Measurements from ENCODE around the gene MRPL12.

The MRPL12 gene

DNA sequence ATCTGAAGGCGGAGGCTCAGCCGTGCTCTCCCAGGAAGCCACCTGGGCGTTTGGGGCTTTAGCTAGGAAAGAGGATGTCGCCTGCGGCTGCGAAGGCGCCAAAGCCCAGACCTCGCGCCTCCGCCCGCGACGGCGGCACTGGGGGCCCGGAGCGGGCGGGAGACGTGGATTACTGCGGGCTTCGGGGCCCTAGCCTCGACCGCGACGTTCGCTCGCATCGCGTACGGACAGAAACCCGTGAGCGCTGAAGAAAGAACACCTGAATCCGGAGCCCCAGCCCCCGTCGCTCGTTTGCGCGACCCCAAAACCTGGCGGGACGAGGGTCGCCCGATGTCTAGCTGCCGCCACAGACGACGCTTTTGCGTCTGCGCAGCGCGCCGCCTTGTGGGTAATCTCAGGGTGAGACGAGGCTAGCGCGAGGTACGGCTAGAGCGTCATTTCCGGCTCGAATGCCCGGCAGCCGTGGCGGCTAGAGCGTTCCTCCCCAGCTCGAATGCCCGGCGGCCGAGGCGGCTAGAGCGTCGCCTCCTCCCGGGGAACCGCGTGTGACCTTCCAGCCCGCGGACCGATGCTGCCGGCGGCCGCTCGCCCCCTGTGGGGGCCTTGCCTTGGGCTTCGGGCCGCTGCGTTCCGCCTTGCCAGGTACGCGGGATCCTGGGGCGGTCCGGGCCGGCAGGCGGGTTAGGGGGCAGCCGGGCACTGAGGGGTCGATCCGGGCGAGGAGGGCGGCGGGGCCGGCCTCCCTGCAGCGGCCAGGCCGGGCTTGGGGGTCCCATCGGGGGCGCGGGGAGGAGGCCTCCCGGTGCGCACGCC, at the start of gene MRPL12:
MRPL12 (plus strand) TSS at position 434 of the 813 bp plus-strand sequence; CDS start at position 569, 135 bp downstream.
- Mint-ChIP-seq H3K27me3 (no peaks in the 10 kb centered on the region), H3K4me3 (peak within 1 kb of the TSS; percentile 87), H3K4me1 (peaks cover 40% of the 10 kb centered on the region), H3K27ac (peak within 1 kb of the TSS; percentile 93), H3K36me3 (peaks cover 44% of the 10 kb centered on the region), H3K9me3 (no peaks in the 10 kb centered on the region)
- peak; percentile 95 for ATAC-seq

DNA sequence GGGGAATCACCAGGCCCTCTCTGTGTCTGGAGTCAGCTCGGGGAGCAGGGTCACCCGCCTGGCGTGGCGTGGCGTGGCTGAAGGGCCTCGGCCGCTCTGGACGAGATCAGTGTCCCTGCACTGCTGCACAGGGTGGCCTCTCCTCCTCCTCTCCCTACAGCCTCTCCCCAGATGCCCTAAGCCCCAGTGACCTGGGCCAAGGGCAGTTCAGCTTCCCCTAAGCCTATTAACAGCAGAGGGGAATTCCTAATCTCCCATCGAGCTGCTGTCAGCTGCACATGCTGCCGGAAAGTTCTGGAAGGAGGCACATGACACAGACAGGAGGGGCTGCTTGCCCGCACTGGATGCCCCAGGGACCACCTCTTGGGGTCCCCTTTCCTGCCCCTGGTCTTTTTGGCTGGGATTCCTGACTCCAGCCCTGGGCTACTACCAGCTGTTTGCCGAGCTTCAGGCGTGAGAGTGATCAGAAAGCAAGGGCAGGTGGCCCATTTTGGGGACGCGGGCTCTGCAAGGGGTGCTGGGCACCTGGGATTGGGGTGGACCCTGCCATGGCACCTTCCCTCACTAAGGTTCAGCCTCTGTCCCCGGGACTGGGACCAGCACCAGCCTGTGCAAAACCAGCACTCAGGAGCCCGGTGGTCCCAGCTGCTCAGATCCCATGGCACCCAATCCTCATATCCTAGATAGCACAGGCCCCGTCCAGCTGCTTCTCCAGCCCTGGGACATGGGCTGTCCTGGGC, 47.6 kb upstream of the MRPL12 start:
- ATAC-seq: no peak
- Mint-ChIP-seq H3K27ac (no peak overlapping the region), H3K36me3 (no peaks in the 10 kb centered on the region), H3K4me3 (no peak overlapping the region), H3K27me3 (peaks cover 40% of the 10 kb centered on the region), H3K4me1 (peaks cover 10% of the 10 kb centered on the region), H3K9me3 (no peaks in the 10 kb centered on the region)

DNA sequence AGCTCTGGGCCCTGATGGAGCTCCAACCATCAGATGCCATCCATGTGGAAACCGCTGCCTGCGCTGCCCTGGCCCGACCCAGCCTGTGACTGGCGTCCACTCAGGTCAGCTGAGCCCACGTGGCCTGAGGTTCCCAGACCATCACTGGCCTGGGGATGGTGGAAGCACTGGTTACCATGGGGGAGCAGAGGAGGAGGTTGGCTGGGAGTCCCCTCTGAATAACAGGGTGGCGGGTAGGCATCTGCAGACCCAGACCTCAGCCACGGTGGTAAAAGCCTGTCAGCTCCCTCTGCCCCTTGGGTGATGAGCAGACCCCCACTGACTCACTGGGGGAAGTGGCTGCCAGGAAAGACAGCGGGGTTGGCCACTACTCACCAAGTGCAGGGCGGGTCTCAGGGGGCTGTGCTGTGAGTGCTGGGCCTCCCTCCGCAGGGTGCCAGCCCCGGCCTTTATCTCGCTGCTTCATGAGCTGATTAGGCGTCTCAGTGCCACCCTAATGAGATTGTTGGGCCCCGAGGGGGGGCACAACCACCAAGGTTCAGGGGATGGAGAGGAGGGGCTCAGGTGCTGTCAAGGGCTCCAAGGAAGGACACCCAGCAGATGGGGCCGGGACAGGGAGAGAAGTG, 46.9 kb upstream of the MRPL12 start, which contains the start of gene PDE6G:
PDE6G (minus strand) TSS at position 425 of the 626 bp plus-strand sequence. CDS start 3,237 bp downstream, outside the sequence.
- Mint-ChIP-seq H3K9me3 (no peaks in the 10 kb centered on the region), H3K4me3 (no peak within 1 kb of the TSS), H3K4me1 (peaks cover 10% of the 10 kb centered on the region), H3K27ac (no peak within 1 kb of the TSS), H3K36me3 (no peaks in the 10 kb centered on the region), H3K27me3 (peaks cover 40% of the 10 kb centered on the region)
- no peak for ATAC-seq

DNA sequence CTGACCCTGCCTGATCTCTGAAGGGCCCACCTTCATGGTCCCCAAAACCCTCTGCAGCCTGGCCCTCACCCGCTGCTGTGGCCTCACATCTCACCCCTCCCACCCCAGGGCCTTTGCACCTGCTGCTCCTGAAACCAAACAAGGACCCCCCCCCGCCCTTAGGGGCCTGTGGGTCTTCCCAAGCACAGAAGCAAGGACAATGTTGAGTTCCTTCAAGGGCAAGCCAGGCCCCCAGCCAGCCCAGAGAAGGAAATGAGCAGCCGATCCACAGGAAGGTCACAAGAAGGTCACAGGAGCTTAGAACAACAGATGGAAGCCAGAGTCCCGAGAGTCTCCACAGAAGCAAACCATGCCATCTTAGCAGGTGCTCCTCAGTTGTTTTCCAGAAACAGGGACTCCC, 46.3 kb upstream of the MRPL12 start:
- ATAC-seq: no peak
- Mint-ChIP-seq H3K36me3 (no peaks in the 10 kb centered on the region), H3K27me3 (peaks cover 35% of the 10 kb centered on the region), H3K4me3 (no peak overlapping the region), H3K9me3 (no peaks in the 10 kb centered on the region), H3K27ac (no peak overlapping the region), H3K4me1 (peaks cover 10% of the 10 kb centered on the region)

DNA sequence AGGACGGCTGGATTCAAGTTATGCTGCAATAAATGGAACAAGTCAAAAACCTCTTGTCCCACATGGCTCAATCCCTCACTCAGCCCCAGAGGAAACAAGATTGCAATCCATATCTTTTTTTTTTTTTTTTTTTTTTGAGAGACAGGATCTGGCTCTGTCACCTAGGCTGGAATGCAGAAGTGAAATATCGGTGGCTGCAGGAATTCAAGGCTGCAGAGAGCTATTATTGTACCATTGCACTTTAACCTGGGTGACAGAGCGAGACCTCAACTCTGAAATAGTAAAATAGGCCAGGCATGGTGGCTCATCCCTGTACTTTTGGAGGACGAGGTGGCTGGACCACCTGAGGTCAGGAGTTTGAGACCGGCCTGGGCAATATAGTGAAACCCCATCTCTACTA, 44.1 kb upstream of the MRPL12 start:
- H3K27ac Mint-ChIP-seq: no peak overlapping the region
- H3K4me3 Mint-ChIP-seq: no peak overlapping the region
- no peaks in the 10 kb centered on the region for H3K9me3 Mint-ChIP-seq
- no peaks in the 10 kb centered on the region for H3K36me3 Mint-ChIP-seq
- peaks cover 14% of the 10 kb centered on the region for H3K27me3 Mint-ChIP-seq
- no peaks in the 10 kb centered on the region for H3K4me1 Mint-ChIP-seq
- no peak for ATAC-seq

DNA sequence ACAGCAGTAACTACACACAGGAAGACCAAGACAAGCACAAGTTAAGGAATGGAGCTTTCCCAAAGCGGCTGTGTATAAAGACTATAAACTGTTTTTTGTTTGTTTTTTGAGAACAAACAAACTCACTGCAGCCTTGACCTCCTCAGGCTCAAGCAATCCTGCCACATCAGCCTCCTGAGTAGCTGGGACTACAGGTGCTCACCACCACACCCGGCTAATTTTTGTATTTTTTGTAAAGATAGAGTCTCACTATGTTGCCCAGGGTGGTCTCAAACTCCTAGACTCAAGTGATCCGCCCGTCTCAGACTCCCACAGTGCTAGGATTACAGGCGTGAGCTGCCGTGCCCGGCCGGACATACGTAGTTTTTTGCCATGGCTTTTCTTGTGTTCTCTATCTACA, 42.7 kb upstream of the MRPL12 start:
- peaks cover 7% of the 10 kb centered on the region for H3K4me1 Mint-ChIP-seq
- no peak for ATAC-seq
- H3K9me3 Mint-ChIP-seq: no peaks in the 10 kb centered on the region
- H3K36me3 Mint-ChIP-seq: peaks cover 6% of the 10 kb centered on the region
- no peaks in the 10 kb centered on the region for H3K27me3 Mint-ChIP-seq
- H3K27ac Mint-ChIP-seq: no peak overlapping the region
- no peak overlapping the region for H3K4me3 Mint-ChIP-seq

DNA sequence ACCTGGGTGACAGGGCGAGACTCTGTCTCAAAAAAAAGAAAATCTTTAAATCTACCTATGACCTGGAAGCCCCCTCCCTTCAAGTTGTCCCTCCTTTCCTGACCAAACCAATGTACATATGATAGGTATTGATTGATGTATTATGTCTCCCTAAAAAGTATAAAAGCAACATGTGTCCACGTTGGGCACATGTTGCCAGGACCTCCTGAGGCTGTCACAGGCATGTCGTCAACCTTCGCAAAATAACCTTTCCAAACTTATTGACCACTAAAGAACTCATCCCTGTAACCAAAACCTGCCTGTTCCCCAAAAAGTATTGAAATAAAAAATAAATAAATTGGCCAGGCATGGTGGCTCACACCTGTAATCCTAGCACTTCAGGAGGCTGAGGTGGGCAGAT, 41.2 kb upstream of the MRPL12 start:
- H3K36me3 Mint-ChIP-seq: peaks cover 6% of the 10 kb centered on the region
- no peak overlapping the region for H3K4me3 Mint-ChIP-seq
- no peak for ATAC-seq
- H3K4me1 Mint-ChIP-seq: peaks cover 18% of the 10 kb centered on the region
- no peaks in the 10 kb centered on the region for H3K9me3 Mint-ChIP-seq
- no peak overlapping the region for H3K27ac Mint-ChIP-seq
- no peaks in the 10 kb centered on the region for H3K27me3 Mint-ChIP-seq

DNA sequence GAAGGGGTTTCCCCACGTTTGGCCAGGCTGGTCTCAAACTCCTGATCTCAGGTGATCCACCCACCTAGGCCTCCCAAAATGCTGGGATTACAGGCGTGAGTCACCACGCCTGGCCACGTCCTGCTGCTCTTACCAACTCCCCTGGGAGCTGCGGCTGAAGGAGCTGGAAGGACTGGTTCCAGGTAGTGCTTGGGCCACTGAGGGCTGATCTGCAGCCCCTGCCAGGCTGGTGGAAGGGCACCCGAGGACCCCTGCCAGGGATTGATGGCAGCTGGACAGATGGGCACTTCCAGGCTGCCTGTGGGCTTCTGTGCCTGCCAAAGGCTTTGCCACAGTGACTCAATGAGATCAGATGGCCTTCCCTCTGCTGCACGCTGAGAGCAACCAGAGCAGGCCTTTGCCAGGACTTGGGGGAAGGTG, 39.1 kb upstream of the MRPL12 start:
- Mint-ChIP-seq H3K27me3 (no peaks in the 10 kb centered on the region), H3K4me3 (no peak overlapping the region), H3K9me3 (no peaks in the 10 kb centered on the region), H3K4me1 (peaks cover 36% of the 10 kb centered on the region), H3K27ac (no peak overlapping the region), H3K36me3 (peaks cover 16% of the 10 kb centered on the region)
- ATAC-seq: no peak

DNA sequence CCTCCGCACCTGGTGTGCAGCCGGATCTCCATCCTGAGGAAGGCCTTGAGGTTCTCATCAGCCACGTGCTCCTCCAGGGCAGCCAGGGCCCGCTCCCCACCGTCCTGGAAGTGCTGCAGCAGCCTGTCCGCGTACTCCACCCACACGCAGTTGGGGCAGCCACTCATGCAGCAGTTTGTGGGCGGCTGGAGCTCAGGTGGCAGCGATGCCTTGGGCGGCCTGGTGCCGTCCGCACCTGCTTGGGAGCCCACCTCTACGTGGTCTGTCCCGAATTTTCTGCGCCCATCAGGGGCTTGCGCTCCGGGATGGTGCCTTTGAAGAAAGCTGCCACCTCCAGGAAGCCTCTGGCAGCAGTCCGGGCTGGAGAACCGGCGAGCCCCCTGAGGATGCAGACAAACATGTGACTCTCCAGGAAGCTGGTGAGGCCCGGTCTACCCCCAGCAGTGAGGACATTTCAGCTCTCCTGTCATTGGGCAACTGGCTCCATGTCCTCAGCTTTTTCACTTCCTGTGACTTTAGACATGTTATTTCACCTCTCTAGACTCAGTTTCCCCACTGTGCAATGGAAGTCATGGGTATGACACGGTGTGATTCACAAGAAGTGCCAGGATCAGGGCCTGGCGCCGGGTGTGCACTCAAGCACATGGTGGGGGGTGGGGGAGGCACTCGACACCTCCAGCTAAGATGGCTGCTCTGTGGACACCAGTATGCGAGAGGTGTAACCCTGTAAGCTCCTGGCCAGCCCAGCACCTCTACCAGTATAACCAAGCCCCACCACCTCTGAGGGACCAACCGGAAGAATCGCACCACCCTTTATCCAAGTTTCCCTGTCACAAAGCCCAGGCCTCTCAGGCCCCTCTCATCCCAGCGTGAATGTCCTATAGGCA, 37.7 kb upstream of the MRPL12 start:
- H3K27ac Mint-ChIP-seq: peak overlapping the region; percentile 88
- ATAC-seq: peak; percentile 57
- peaks cover 23% of the 10 kb centered on the region for H3K36me3 Mint-ChIP-seq
- H3K27me3 Mint-ChIP-seq: no peaks in the 10 kb centered on the region
- peaks cover 43% of the 10 kb centered on the region for H3K4me1 Mint-ChIP-seq
- peak overlapping the region; percentile 93 for H3K4me3 Mint-ChIP-seq
- no peaks in the 10 kb centered on the region for H3K9me3 Mint-ChIP-seq

DNA sequence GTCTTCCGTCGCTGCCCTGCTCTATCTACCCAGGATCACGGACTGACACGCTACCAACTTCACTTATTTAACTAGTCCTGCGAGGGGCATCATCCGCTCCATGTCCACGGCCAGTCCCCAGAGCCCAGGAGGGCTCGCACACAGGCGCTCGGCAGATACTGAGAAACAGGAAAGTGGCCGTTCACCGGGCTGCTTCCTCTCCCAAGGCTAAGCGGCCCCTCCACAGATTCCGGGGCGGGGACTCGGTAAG, 37.1 kb upstream of the MRPL12 start:
- Mint-ChIP-seq H3K27me3 (no peaks in the 10 kb centered on the region), H3K4me3 (peak overlapping the region; percentile 93), H3K27ac (peak overlapping the region; percentile 88), H3K9me3 (no peaks in the 10 kb centered on the region), H3K4me1 (peaks cover 43% of the 10 kb centered on the region), H3K36me3 (peaks cover 23% of the 10 kb centered on the region)
- ATAC-seq: no peak

DNA sequence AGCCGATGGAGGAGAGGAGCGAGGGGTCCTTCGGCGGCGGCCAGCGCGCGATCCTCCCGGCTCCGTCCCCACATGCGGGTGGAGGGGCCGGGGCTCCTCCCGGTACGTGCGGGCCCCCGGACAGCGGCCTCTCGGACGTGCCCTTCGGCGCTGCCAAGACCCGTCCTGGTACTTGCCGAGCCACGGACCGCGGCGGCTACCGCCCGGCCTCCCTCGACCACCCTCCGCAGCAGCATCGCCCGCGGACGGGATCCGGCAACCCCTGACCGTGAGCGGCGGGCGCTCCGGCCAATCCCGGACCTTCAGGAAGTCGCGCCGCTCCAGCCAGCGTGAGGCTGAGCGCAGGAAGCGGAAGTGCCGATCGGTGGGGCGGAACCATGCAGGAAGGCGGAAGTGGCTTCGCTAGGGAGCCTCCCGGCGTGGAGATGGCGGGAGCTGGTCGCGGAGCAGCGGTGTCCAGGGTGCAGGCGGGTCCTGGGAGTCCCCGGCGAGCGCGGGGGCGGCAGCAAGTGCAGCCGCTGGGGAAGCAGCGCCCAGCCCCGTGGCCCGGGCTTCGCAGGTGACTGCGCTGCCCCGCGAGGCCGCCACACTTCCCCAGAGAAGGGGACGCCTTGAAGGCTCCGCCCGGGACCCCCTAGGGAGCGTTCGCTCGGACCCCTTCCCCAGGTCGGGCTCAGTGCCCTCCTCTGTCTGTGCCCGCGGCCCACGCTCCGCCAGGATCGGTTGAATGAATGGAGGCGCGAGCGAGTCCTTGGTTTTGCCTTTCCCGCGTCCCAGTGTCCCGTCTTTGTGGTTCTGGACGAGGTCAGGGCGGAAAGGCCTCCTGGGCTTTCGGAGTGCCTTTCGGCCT, 36.6 kb upstream of the MRPL12 start, which contains the start of the genes CCDC137 and OXLD1:
CCDC137 (plus strand) TSS at position 396 of the 850 bp plus-strand sequence; CDS start at position 426, 30 bp downstream.
OXLD1 (minus strand) TSS at position 264 of the 850 bp plus-strand sequence; CDS start at position 236, 28 bp downstream.
- Mint-ChIP-seq H3K27ac (peak within 1 kb of the TSS; percentile 88), H3K4me3 (peak within 1 kb of the TSS; percentile 93), H3K9me3 (no peaks in the 10 kb centered on the region), H3K36me3 (peaks cover 29% of the 10 kb centered on the region), H3K4me1 (peaks cover 43% of the 10 kb centered on the region), H3K27me3 (no peaks in the 10 kb centered on the region)
- ATAC-seq: peak; percentile 98

DNA sequence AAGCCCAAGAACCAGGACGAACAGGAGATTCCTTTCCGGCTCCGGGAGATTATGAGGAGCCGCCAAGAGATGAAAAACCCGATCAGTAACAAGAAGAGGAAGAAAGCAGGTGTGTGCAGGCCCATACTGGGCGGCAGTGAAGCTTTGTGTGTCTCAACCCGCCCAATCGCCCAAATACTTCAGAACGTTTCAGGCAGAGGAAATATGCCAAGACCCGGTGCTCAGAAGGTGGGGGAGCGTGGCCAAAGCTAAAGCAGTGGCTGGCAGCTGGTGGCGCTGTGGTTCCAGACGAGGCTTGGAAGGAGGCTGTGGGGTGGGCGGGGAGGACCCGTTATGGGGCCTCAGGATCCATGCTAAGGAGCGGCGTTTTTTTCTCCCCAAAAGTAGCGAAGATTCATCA, 35.4 kb upstream of the MRPL12 start:
- H3K36me3 Mint-ChIP-seq: peaks cover 41% of the 10 kb centered on the region
- H3K27ac Mint-ChIP-seq: peak overlapping the region; percentile 88
- peak overlapping the region; percentile 93 for H3K4me3 Mint-ChIP-seq
- H3K9me3 Mint-ChIP-seq: no peaks in the 10 kb centered on the region
- peaks cover 43% of the 10 kb centered on the region for H3K4me1 Mint-ChIP-seq
- no peak for ATAC-seq
- H3K27me3 Mint-ChIP-seq: no peaks in the 10 kb centered on the region

DNA sequence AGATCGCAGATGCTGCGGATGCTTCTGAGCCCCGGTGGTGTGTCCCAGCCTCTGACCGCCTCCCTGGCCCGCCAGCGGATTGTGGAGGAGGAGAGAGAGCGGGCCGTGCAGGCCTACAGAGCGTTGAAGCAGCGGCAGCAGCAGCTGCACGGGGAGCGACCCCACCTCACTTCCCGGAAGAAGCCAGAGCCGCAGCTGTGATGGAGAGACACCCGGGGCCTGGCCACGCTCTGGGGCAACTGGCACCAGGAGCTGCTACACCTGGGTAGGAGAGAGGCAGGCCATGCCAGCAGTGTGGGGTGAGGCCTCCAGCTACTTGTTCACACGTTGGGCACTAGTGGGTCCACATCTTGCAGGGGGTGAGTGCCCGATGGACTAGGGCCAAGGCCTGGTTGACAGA, 30.7 kb upstream of the MRPL12 start:
- Mint-ChIP-seq H3K27ac (no peak overlapping the region), H3K4me1 (peaks cover 29% of the 10 kb centered on the region), H3K27me3 (no peaks in the 10 kb centered on the region), H3K36me3 (peaks cover 51% of the 10 kb centered on the region), H3K4me3 (no peak overlapping the region), H3K9me3 (no peaks in the 10 kb centered on the region)
- no peak for ATAC-seq

DNA sequence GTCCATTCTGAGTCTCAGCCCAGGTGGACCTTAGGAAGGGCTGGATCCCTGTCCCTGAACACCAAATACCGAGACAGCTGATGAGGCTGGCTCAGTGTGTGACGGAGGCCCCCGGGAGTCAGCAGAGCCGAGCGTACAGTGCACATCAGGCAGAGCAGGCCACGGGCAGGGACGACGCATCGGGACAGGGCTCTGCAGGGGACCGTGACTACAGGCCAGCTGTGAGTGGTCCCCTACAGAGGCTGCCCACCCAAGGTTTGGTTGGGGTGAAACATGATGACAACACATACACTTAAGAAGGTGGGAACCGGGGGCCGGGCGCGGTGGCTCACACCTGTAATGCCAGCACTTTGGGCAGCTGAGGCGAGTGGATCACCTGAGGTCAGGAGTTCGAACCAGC, 30.2 kb upstream of the MRPL12 start:
- Mint-ChIP-seq H3K9me3 (no peaks in the 10 kb centered on the region), H3K4me1 (peaks cover 25% of the 10 kb centered on the region), H3K36me3 (peaks cover 47% of the 10 kb centered on the region), H3K27me3 (no peaks in the 10 kb centered on the region), H3K4me3 (no peak overlapping the region), H3K27ac (no peak overlapping the region)
- no peak for ATAC-seq

All from stimulated activated memory B cell treated with anti-CD40 and anti-IgM and Interleukin-4, amounts not matched to agents 10 μg/mL and 1 μg/mL and 100 μg/mL, for 72 hours (primary cell).